Mesenchymal stem cell (in vitro differentiated cells and primary cell): Measurements from ENCODE around the gene DPM3.
"Not testable (repeated sequence)": the region's sequence is repeated elsewhere in the genome, so short reads cannot be mapped to it uniquely, and the experiment has no call there.

Experiments used
- DNase-seq: peaks from one replicate; pipeline ENCODE4 v3.0.0-alpha.2; 2013
- H2AFZ ChIP-seq: one replicate; pipeline ENCODE4 v1.6.1; 2013; ENCODE audit warnings: low read depth, mild to moderate bottlenecking, control low read depth, inconsistent platforms, low read length, moderate library complexity
- H2AK5ac ChIP-seq: 2 replicates; pipeline ENCODE4 v1.6.1; 2013; ENCODE audit warnings: low read length, moderate library complexity, mild to moderate bottlenecking, inconsistent platforms; ENCODE audit not compliant: severe bottlenecking
- H2BK120ac ChIP-seq: one replicate; pipeline ENCODE4 v1.6.1; 2013; ENCODE audit warnings: low read depth, mild to moderate bottlenecking, inconsistent platforms, low read length, moderate library complexity
- H2BK12ac ChIP-seq, 2 experiments: one replicate each; pipeline ENCODE4 v1.6.1; 2013; ENCODE audit warnings: inconsistent platforms in 2 of 2, low read length in 2 of 2, mild to moderate bottlenecking in 2 of 2, moderate library complexity in 2 of 2, control low read depth in 1 of 2
- H2BK15ac ChIP-seq: one replicate; pipeline ENCODE4 v1.6.1; 2013; ENCODE audit warnings: mild to moderate bottlenecking, low read depth, inconsistent platforms; ENCODE audit not compliant: poor library complexity, severe bottlenecking
- H2BK5ac ChIP-seq: 2 replicates; pipeline ENCODE4 v1.6.1; 2013; ENCODE audit warnings: low read depth, mild to moderate bottlenecking, low read length, control low read depth, inconsistent platforms; ENCODE audit not compliant: poor library complexity, severe bottlenecking
- H3K14ac ChIP-seq, 2 experiments: one replicate each; pipeline ENCODE4 v1.6.1; 2013; ENCODE audit warnings: inconsistent platforms in 2 of 2, low read length in 2 of 2, control low read depth in 1 of 2, mild to moderate bottlenecking in 1 of 2, moderate library complexity in 1 of 2
- H3K18ac ChIP-seq, 2 experiments: one replicate each; pipeline ENCODE4 v1.6.1; 2013; ENCODE audit warnings: inconsistent platforms in 2 of 2, low read length in 2 of 2, control low read depth in 1 of 2, low read depth in 1 of 2, mild to moderate bottlenecking in 1 of 2
- H3K23ac ChIP-seq, 2 experiments: one replicate each; pipeline ENCODE4 v1.6.1; 2013; ENCODE audit warnings: inconsistent platforms in 2 of 2, low read length in 2 of 2, mild to moderate bottlenecking in 2 of 2, moderate library complexity in 2 of 2, control low read depth in 1 of 2
- H3K27ac ChIP-seq: 2 replicates; pipeline ENCODE4 v1.5.1; 2013; ENCODE audit warnings: mild to moderate bottlenecking, moderate library complexity, low read length, control low read depth, inconsistent platforms; ENCODE audit not compliant: poor library complexity, severe bottlenecking
- H3K27me3 ChIP-seq, 2 experiments: 2 replicates each; pipeline versions ENCODE4 v1.6.1 to v1.7.0; 2013; ENCODE audit warnings: low read length in 2 of 2, mild to moderate bottlenecking in 2 of 2, moderate library complexity in 2 of 2, control low read depth in 1 of 2, inconsistent platforms in 1 of 2; ENCODE audit not compliant: control insufficient read depth in 1 of 2, insufficient read depth in 1 of 2
- H3K36me3 ChIP-seq, 2 experiments: 2 replicates each; pipeline versions ENCODE4 v1.6.1 to v1.7.0; 2013; ENCODE audit warnings: low read length in 2 of 2, control low read depth in 1 of 2, inconsistent platforms in 1 of 2, low read depth in 1 of 2, mild to moderate bottlenecking in 1 of 2; ENCODE audit not compliant: insufficient read depth in 2 of 2, control insufficient read depth in 1 of 2
- H3K4ac ChIP-seq, 2 experiments: one replicate each; pipeline ENCODE4 v1.6.1; 2013; ENCODE audit warnings: inconsistent platforms in 2 of 2, low read length in 2 of 2, mild to moderate bottlenecking in 2 of 2, moderate library complexity in 2 of 2, control low read depth in 1 of 2, low read depth in 1 of 2
- H3K4me1 ChIP-seq: 2 replicates; pipeline ENCODE4 v1.6.1; 2013; ENCODE audit warnings: low read depth, low read length, control low read depth; ENCODE audit not compliant: control insufficient read depth, insufficient read depth
- H3K4me2 ChIP-seq: 2 replicates; pipeline ENCODE4 v1.6.1; 2013; ENCODE audit warnings: low read length, mild to moderate bottlenecking, inconsistent platforms; ENCODE audit not compliant: poor library complexity, severe bottlenecking
- H3K4me3 ChIP-seq, 2 experiments: 2 replicates each; pipeline versions ENCODE4 v1.5.1 to v1.7.0; 2013; ENCODE audit warnings: low read length in 2 of 2, mild to moderate bottlenecking in 2 of 2, control low read depth in 1 of 2, low read depth in 1 of 2; ENCODE audit not compliant: insufficient read depth in 1 of 2
- H3K79me1 ChIP-seq: replicated peaks from 2 replicates; pipeline ENCODE4 v1.6.1; 2013; ENCODE audit warnings: mild to moderate bottlenecking, control low read depth, low read length, inconsistent platforms; ENCODE audit not compliant: poor library complexity, severe bottlenecking
- H3K9ac ChIP-seq: 2 replicates; pipeline ENCODE4 v1.7.0; 2013; ENCODE audit warnings: mild to moderate bottlenecking, low read length, moderate library complexity
- H3K9me3 ChIP-seq: 2 replicates; pipeline ENCODE4 v1.7.0; 2013; ENCODE audit warnings: mild to moderate bottlenecking, low read length; ENCODE audit not compliant: control insufficient read depth
- H4K8ac ChIP-seq: one replicate; pipeline ENCODE4 v1.6.1; 2013; ENCODE audit warnings: inconsistent platforms, mild to moderate bottlenecking, low read length, moderate library complexity
- H4K91ac ChIP-seq: one replicate; pipeline ENCODE4 v1.6.1; 2013; ENCODE audit warnings: mild to moderate bottlenecking, low read length, inconsistent platforms
- WGBS: methylation state at CpG from one replicate; pipeline ENCODE4 v1.1.7; 2013; ENCODE audit warnings: mixed read lengths; 5-methylcytosine and 5-hydroxymethylcytosine counted together

The DPM3 gene

GRCh38 chr1:155168456-155169210 is 28.3 kb upstream of the DPM3 start:
- H2AK5ac ChIP-seq, result no peak overlapping the region
- no peak overlapping the region for H2BK15ac ChIP-seq
- H3K14ac ChIP-seq, result no peak overlapping the region
- H2BK12ac ChIP-seq, result no peak overlapping the region
- peaks cover 9% of the 10 kb centered on the region for H3K79me1 ChIP-seq
- H3K4me3 ChIP-seq, result no peak overlapping the region
- H3K9me3 ChIP-seq, result no peaks in the 10 kb centered on the region
- no peak overlapping the region for H2AFZ ChIP-seq
- H3K23ac ChIP-seq, result no peak overlapping the region
- no peak overlapping the region for H4K91ac ChIP-seq
- 95% methylated on average over 10 of the region's 10 CpGs for WGBS
- H3K36me3 ChIP-seq, result peaks cover 23 to 32% of the 10 kb centered on the region in 2 experiments
- H3K4me2 ChIP-seq, result no peak overlapping the region
- no peak for DNase-seq
- H4K8ac ChIP-seq, result no peak overlapping the region
- no peak overlapping the region for H2BK120ac ChIP-seq
- no peak overlapping the region for H3K9ac ChIP-seq
- H2BK5ac ChIP-seq, result no peak overlapping the region
- H3K4ac ChIP-seq, result no peak overlapping the region
- H3K4me1 ChIP-seq, result peaks cover 6% of the 10 kb centered on the region
- no peak overlapping the region for H3K18ac ChIP-seq
- peaks cover 16 to 17% of the 10 kb centered on the region in 2 experiments for H3K27me3 ChIP-seq
- H3K27ac ChIP-seq, result no peak overlapping the region

- not testable (repeated sequence) for H2BK5ac ChIP-seq, H2AK5ac ChIP-seq, H3K4me1 ChIP-seq, H3K18ac ChIP-seq, H4K8ac ChIP-seq, H3K79me1 ChIP-seq, H3K9me3 ChIP-seq, H3K4me3 ChIP-seq, H2BK120ac ChIP-seq, H3K4ac ChIP-seq, H3K27ac ChIP-seq, H3K9ac ChIP-seq, H2BK15ac ChIP-seq, H3K14ac ChIP-seq, H3K23ac ChIP-seq, H4K91ac ChIP-seq, H2BK12ac ChIP-seq, H3K4me2 ChIP-seq, H2AFZ ChIP-seq, DNase-seq
- 78% methylated on average over 4 of the region's 4 CpGs for WGBS
- peaks cover 16 to 17% of the 10 kb centered on the region in 2 experiments for H3K27me3 ChIP-seq
- H3K36me3 ChIP-seq, result peaks cover 23 to 32% of the 10 kb centered on the region in 2 experiments
Observed at GRCh38 chr1:155168105-155168445, 27.7 kb upstream of the DPM3 start.

GRCh38 chr1:155167166-155168104 is 27.1 kb upstream of the DPM3 start:
- WGBS, result 13% methylated on average over 23 of the region's 28 CpGs
- H3K9me3 ChIP-seq, result no peaks in the 10 kb centered on the region
- H4K91ac ChIP-seq, result no peak overlapping the region
- H3K14ac ChIP-seq, result no peak overlapping the region
- no peak overlapping the region for H2BK5ac ChIP-seq
- H3K27me3 ChIP-seq, result peaks cover 16 to 17% of the 10 kb centered on the region in 2 experiments
- peak overlapping the region; percentile 24 for H3K4me2 ChIP-seq
- H2BK15ac ChIP-seq, result no peak overlapping the region
- H2BK12ac ChIP-seq, result no peak overlapping the region
- no peak overlapping the region for H3K27ac ChIP-seq
- peaks cover 5% of the 10 kb centered on the region for H3K4me1 ChIP-seq
- H2AFZ ChIP-seq, result no peak overlapping the region
- H3K4ac ChIP-seq, result no peak overlapping the region
- peak overlapping the region; percentile 42 for H3K9ac ChIP-seq
- H3K18ac ChIP-seq, result no peak overlapping the region
- H2BK120ac ChIP-seq, result peak overlapping the region; percentile 0
- peaks cover 23 to 32% of the 10 kb centered on the region in 2 experiments for H3K36me3 ChIP-seq
- peak overlapping the region; percentile 38 for H4K8ac ChIP-seq
- peaks cover 9% of the 10 kb centered on the region for H3K79me1 ChIP-seq
- H3K4me3 ChIP-seq, result peak overlapping the region in 1 of 2 experiments; percentile 61
- peak; percentile 80 for DNase-seq
- no peak overlapping the region for H2AK5ac ChIP-seq
- H3K23ac ChIP-seq, result peak overlapping the region in 1 of 2 experiments; percentile 53
